Embryonic facial prominence (tissue), 1 donor: ENCODE measurements around the gene GPR37L1.
"Not testable (repeated sequence)": the region's sequence is repeated elsewhere in the genome, so short reads cannot be mapped to it uniquely, and the experiment has no call there.

Experiments
- DNase-seq: peaks from one replicate; pipeline ENCODE4 v3.0.0-alpha.2; 2016; ENCODE audit errors: extremely low spot score

Gene GPR37L1

GRCh38 chr1:202154766-202155477, 32.2 kb downstream of the GPR37L1 start:
- DNase-seq = peak; percentile 45

GRCh38 chr1:202155478-202156021, 32.8 kb downstream of the GPR37L1 start:
- no peak for DNase-seq

- DNase-seq = no peak
Measured at GRCh38 chr1:202156590-202156989, 33.9 kb downstream of the GPR37L1 start.

- no peak for DNase-seq
Measured at GRCh38 chr1:202157945-202158344, 35.2 kb downstream of the GPR37L1 start.

GRCh38 chr1:202158810-202159533, 36.3 kb downstream of the GPR37L1 start:
- DNase-seq = no peak

GRCh38 chr1:202159534-202160371, 37.0 kb downstream of the GPR37L1 start:
- no peak for DNase-seq

- DNase-seq = no peak
Measured at GRCh38 chr1:202160377-202160940, 37.7 kb downstream of the GPR37L1 start, which contains the start of gene PTPN7. Gene PTPN7, minus strand, starts transcription at chr1:202160602. Its CDS starts 1,200 bp downstream, at chr1:202159402.

GRCh38 chr1:202161151-202162046, 38.7 kb downstream of the GPR37L1 start:
- DNase-seq = no peak

GRCh38 chr1:202162047-202162417, 39.3 kb downstream of the GPR37L1 start:
- no peak for DNase-seq

- DNase-seq = no peak
Measured at GRCh38 chr1:202162418-202163280, 39.9 kb downstream of the GPR37L1 start.

- no peak for DNase-seq
Measured at GRCh38 chr1:202163281-202164270, 40.9 kb downstream of the GPR37L1 start.

- no peak for DNase-seq
Measured at GRCh38 chr1:202164271-202165037, 41.7 kb downstream of the GPR37L1 start.

GRCh38 chr1:202165267-202165941, 42.7 kb downstream of the GPR37L1 start:
- no peak for DNase-seq

- DNase-seq = no peak
Measured at GRCh38 chr1:202165942-202166843, 43.5 kb downstream of the GPR37L1 start.

GRCh38 chr1:202167054-202167453, 44.3 kb downstream of the GPR37L1 start:
- DNase-seq = not testable (repeated sequence)
